Type B pancreatic cell (in vitro differentiated cells): ENCODE results near the gene DDX4. TPM values are rescaled to one million over a fixed set of nuclear protein-coding genes. Genes with fewer than 3 reads are reported as not detected.

Experiments used
- DNase-seq: peaks from one replicate; pipeline ENCODE4 v3.0.0; 2021; ENCODE audit warnings: mixed read lengths; ENCODE audit not compliant: unreplicated experiment; ENCODE audit errors: extremely low spot score
- H3K27ac Mint-ChIP-seq: 2 replicates; pipeline ENCODE4 v1.8.0; 2021; ENCODE audit warnings: mild to moderate bottlenecking, mixed read lengths
- H3K27me3 Mint-ChIP-seq: 2 replicates; pipeline ENCODE4 v1.8.0; 2021; ENCODE audit warnings: mixed read lengths
- H3K36me3 Mint-ChIP-seq: 2 replicates; pipeline ENCODE4 v1.8.0; 2021; ENCODE audit warnings: mixed read lengths
- H3K4me1 Mint-ChIP-seq: one replicate; pipeline ENCODE4 v1.8.0; 2021; ENCODE audit warnings: mixed read lengths; ENCODE audit not compliant: unreplicated experiment
- H3K4me3 Mint-ChIP-seq: 2 replicates; pipeline ENCODE4 v1.8.0; 2021; ENCODE audit warnings: mild to moderate bottlenecking, mixed read lengths
- H3K9me3 Mint-ChIP-seq: 2 replicates; pipeline ENCODE4 v1.8.0; 2021; ENCODE audit warnings: mixed read lengths
- CTCF ChIP-seq: fragments of 200-600 bp; sonication (generic); conservative IDR thresholded peaks from 2 replicates; pipeline ENCODE4 v1.5.0; 2021; ENCODE audit warnings: antibody characterized with exemption, mild to moderate bottlenecking
- total RNA-seq: library from RNA; stranded (reverse); gene quantifications from 2 replicates; pipeline ENCODE4 v1.2.1, GENCODE V29; 2021; ENCODE audit warnings: low replicate concordance

The DDX4 gene
- total RNA-seq, 1 donor from 2014 or later = not detected

GRCh38 chr5:55817030-55817429, 79.2 kb downstream of the DDX4 start:
- no peak for TF ChIP-seq CTCF
- H3K36me3 Mint-ChIP-seq = no peaks in the 10 kb centered on the region
- H3K4me1 Mint-ChIP-seq = no peaks in the 10 kb centered on the region
- H3K4me3 Mint-ChIP-seq = no peak overlapping the region
- H3K27ac Mint-ChIP-seq = no peak overlapping the region
- peaks cover under 1% of the 10 kb centered on the region for H3K9me3 Mint-ChIP-seq
- H3K27me3 Mint-ChIP-seq = peaks cover 14% of the 10 kb centered on the region
- DNase-seq = no peak

- DNase-seq = no peak
- peak overlapping the region; percentile 50 for H3K4me3 Mint-ChIP-seq
- H3K36me3 Mint-ChIP-seq = no peaks in the 10 kb centered on the region
- H3K9me3 Mint-ChIP-seq = peaks cover 5% of the 10 kb centered on the region
- peaks cover 27% of the 10 kb centered on the region for H3K27me3 Mint-ChIP-seq
- H3K27ac Mint-ChIP-seq = no peak overlapping the region
- no peak for TF ChIP-seq CTCF
- H3K4me1 Mint-ChIP-seq = no peaks in the 10 kb centered on the region
Measured at GRCh38 chr5:55820488-55820887, 82.6 kb downstream of the DDX4 start.

DNA sequence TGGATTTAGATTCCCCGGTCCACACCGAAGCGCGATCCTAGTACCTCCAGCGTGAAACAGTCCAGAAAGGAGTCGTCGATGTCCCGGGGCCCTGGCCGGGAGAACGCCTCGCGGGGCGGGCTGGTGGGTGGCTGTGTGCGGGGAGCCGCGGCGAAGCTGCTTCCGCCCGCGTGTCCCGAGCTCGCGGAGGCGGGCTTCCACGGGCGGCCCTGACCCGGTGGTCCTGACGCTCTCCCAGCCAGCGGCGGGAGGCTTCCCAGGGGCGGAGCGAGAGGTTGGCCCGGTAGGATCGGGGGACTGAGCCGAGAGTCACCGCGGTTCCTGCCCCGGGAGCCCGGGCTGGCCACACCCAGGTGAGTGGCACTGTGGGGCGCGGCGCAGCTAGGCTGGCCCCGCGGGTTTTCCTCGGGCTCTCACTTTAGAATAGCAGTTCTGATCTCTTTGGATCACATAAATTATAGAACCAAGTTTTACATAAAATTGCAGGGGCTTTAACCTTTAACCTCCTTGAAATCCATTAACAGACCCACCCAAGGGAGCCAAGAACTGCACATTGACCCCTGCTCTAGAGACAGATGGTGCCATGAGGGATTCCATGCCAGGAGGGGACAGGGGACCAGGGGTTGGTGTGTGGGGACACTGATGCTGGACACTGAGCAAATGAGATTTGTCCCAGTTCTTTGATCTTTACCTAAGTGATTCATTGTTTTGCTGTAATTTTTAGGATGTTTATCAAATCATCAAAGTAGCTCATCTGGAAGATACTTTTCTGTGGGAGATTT, 84.1 kb downstream of the DDX4 start:
- H3K27ac Mint-ChIP-seq = no peak overlapping the region
- no peak for TF ChIP-seq CTCF
- DNase-seq = no peak
- no peaks in the 10 kb centered on the region for H3K4me1 Mint-ChIP-seq
- H3K4me3 Mint-ChIP-seq = peak overlapping the region; percentile 68
- peaks cover 5% of the 10 kb centered on the region for H3K9me3 Mint-ChIP-seq
- H3K27me3 Mint-ChIP-seq = peaks cover 27% of the 10 kb centered on the region
- no peaks in the 10 kb centered on the region for H3K36me3 Mint-ChIP-seq

GRCh38 chr5:55823151-55823796, 85.4 kb downstream of the DDX4 start:
- H3K27me3 Mint-ChIP-seq = peaks cover 27% of the 10 kb centered on the region
- H3K4me1 Mint-ChIP-seq = no peaks in the 10 kb centered on the region
- no peak overlapping the region for H3K27ac Mint-ChIP-seq
- peaks cover 5% of the 10 kb centered on the region for H3K9me3 Mint-ChIP-seq
- TF ChIP-seq CTCF = no peak
- no peak for DNase-seq
- H3K4me3 Mint-ChIP-seq = no peak overlapping the region
- no peaks in the 10 kb centered on the region for H3K36me3 Mint-ChIP-seq

DNA sequence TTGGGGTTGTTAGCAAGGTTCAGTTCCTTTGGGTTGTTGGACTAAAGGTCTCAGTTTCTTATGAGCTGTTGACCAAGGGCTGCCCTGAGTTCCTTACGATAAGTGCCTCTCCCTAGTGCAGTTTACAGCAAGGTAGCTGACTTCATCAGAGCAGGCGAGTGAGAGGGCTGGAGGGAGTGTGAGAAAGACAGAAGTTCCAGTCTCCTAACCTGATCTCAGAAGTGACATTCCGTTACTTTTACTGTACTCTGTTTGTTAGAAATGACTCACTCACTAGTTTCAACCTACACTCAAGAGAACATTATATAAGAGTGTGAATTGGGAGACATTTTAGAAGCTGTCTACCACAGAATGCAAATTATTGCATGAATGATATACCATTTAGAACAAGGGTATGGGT, 92.1 kb downstream of the DDX4 start:
- no peak for TF ChIP-seq CTCF
- Mint-ChIP-seq H3K4me1 (no peaks in the 10 kb centered on the region), H3K36me3 (no peaks in the 10 kb centered on the region)

More for the DNA sequence above, 92.1 kb downstream of the DDX4 start:
- H3K27ac Mint-ChIP-seq = no peak overlapping the region
- H3K4me3 Mint-ChIP-seq = no peak overlapping the region
- no peak for DNase-seq
- peaks cover 4% of the 10 kb centered on the region for H3K27me3 Mint-ChIP-seq
- no peaks in the 10 kb centered on the region for H3K9me3 Mint-ChIP-seq
